ENCODE data around the gene CEP55.

The CEP55 gene

GRCh38 chr10:93554760-93555432 lies 58.5 kb downstream of the CEP55 start:
- H3K4me3 ChIP-seq (ENCODE audit: low read depth in 1 of 5, low read length in 5 of 5), result no peak overlapping the region
- H3K9me3 ChIP-seq (ENCODE audit: control insufficient read depth in 5 of 5, low read length in 5 of 5), result peaks cover 0 to 3% (median 0%) of the 10 kb centered on the region in 5 donors
- peak overlapping the region; percentile 75 for H3K27ac ChIP-seq (ENCODE audit: low read depth, low read length)
- no peaks in the 10 kb centered on the region for H3K36me3 ChIP-seq (ENCODE audit: control insufficient read depth in 5 of 5, insufficient read depth in 5 of 5, low read length in 5 of 5)
- H3K27me3 ChIP-seq (ENCODE audit: control insufficient read depth in 5 of 5, insufficient read depth in 4 of 5, low read length in 5 of 5), result no peaks in the 10 kb centered on the region
- H3K4me1 ChIP-seq (ENCODE audit: control insufficient read depth in 5 of 5, insufficient read depth in 5 of 5, low read length in 5 of 5), result peaks cover 9 to 35% (median 29%) of the 10 kb centered on the region in 5 donors
- peak overlapping the region in 2 of 5 donors; percentile 5 to 33 for H3K9ac ChIP-seq (ENCODE audit: low read length in 5 of 5)

GRCh38 chr10:93559490-93559889 lies 63.1 kb downstream of the CEP55 start:
- Histone ChIP-seq H3K36me3 (ENCODE audit: control insufficient read depth in 5 of 5, insufficient read depth in 5 of 5, low read length in 5 of 5) (no peaks in the 10 kb centered on the region), H3K27ac (ENCODE audit: low read depth, low read length) (no peak overlapping the region), H3K4me1 (ENCODE audit: control insufficient read depth in 5 of 5, insufficient read depth in 5 of 5, low read length in 5 of 5) (peaks cover under 1 to 25% (median 18%) of the 10 kb centered on the region in 5 donors), H3K9me3 (ENCODE audit: control insufficient read depth in 5 of 5, low read length in 5 of 5) (peaks cover 0 to 3% (median 0%) of the 10 kb centered on the region in 5 donors), H3K9ac (ENCODE audit: low read length in 5 of 5) (no peak overlapping the region), H3K27me3 (ENCODE audit: control insufficient read depth in 5 of 5, insufficient read depth in 4 of 5, low read length in 5 of 5) (no peaks in the 10 kb centered on the region), H3K4me3 (ENCODE audit: low read depth in 1 of 5, low read length in 5 of 5) (no peak overlapping the region)

GRCh38 chr10:93560541-93560940 lies 64.1 kb downstream of the CEP55 start:
- H3K9me3 ChIP-seq (ENCODE audit: control insufficient read depth in 5 of 5, low read length in 5 of 5), result peaks cover 0 to 3% (median 0%) of the 10 kb centered on the region in 5 donors
- peaks cover 0 to 19% (median 10%) of the 10 kb centered on the region in 5 donors for H3K4me1 ChIP-seq (ENCODE audit: control insufficient read depth in 5 of 5, insufficient read depth in 5 of 5, low read length in 5 of 5)
- no peak overlapping the region for H3K9ac ChIP-seq (ENCODE audit: low read length in 5 of 5)
- H3K27ac ChIP-seq (ENCODE audit: low read depth, low read length), result no peak overlapping the region
- no peaks in the 10 kb centered on the region for H3K36me3 ChIP-seq (ENCODE audit: control insufficient read depth in 5 of 5, insufficient read depth in 5 of 5, low read length in 5 of 5)
- H3K27me3 ChIP-seq (ENCODE audit: control insufficient read depth in 5 of 5, insufficient read depth in 4 of 5, low read length in 5 of 5), result peaks cover 0 to under 1% (median 0%) of the 10 kb centered on the region in 5 donors
- H3K4me3 ChIP-seq (ENCODE audit: low read depth in 1 of 5, low read length in 5 of 5), result no peak overlapping the region

- Histone ChIP-seq H3K9me3 (ENCODE audit: control insufficient read depth in 5 of 5, low read length in 5 of 5) (no peaks in the 10 kb centered on the region), H3K4me1 (ENCODE audit: control insufficient read depth in 5 of 5, insufficient read depth in 5 of 5, low read length in 5 of 5) (peaks cover 3 to 38% (median 26%) of the 10 kb centered on the region in 5 donors), H3K27me3 (ENCODE audit: control insufficient read depth in 5 of 5, insufficient read depth in 4 of 5, low read length in 5 of 5) (peaks cover 0 to 21% (median 8%) of the 10 kb centered on the region in 5 donors), H3K27ac (ENCODE audit: low read depth, low read length) (no peak overlapping the region), H3K9ac (ENCODE audit: low read length in 5 of 5) (no peak overlapping the region), H3K4me3 (ENCODE audit: low read depth in 1 of 5, low read length in 5 of 5) (no peak overlapping the region), H3K36me3 (ENCODE audit: control insufficient read depth in 5 of 5, insufficient read depth in 5 of 5, low read length in 5 of 5) (no peaks in the 10 kb centered on the region)
These were observed 69.0 kb downstream of the CEP55 start for GRCh38 chr10:93565446-93565845.

GRCh38 chr10:93566435-93567276 lies 70.2 kb downstream of the CEP55 start, which contains the start of gene FFAR4:
FFAR4 (plus strand) TSS chr10:93566665; CDS start chr10:93566721, 56 bp downstream.
- Histone ChIP-seq H3K4me3 (ENCODE audit: low read depth in 1 of 5, low read length in 5 of 5) (peak within 1 kb of the TSS; percentile 61 to 83 (median 74)), H3K9ac (ENCODE audit: low read length in 5 of 5) (peak within 1 kb of the TSS in 1 of 5 donors; percentile 50), H3K4me1 (ENCODE audit: control insufficient read depth in 5 of 5, insufficient read depth in 5 of 5, low read length in 5 of 5) (peaks cover 3 to 46% (median 26%) of the 10 kb centered on the region in 5 donors), H3K9me3 (ENCODE audit: control insufficient read depth in 5 of 5, low read length in 5 of 5) (no peaks in the 10 kb centered on the region), H3K27ac (ENCODE audit: low read depth, low read length) (peak within 1 kb of the TSS; percentile 37), H3K27me3 (ENCODE audit: control insufficient read depth in 5 of 5, insufficient read depth in 4 of 5, low read length in 5 of 5) (peaks cover 0 to 21% (median 8%) of the 10 kb centered on the region in 5 donors), H3K36me3 (ENCODE audit: control insufficient read depth in 5 of 5, insufficient read depth in 5 of 5, low read length in 5 of 5) (no peaks in the 10 kb centered on the region)

GRCh38 chr10:93567277-93568104 lies 71.1 kb downstream of the CEP55 start:
- Histone ChIP-seq H3K27me3 (ENCODE audit: control insufficient read depth in 5 of 5, insufficient read depth in 4 of 5, low read length in 5 of 5) (peaks cover 0 to 21% (median 8%) of the 10 kb centered on the region in 5 donors), H3K9ac (ENCODE audit: low read length in 5 of 5) (peak overlapping the region in 1 of 5 donors; percentile 49), H3K4me3 (ENCODE audit: low read depth in 1 of 5, low read length in 5 of 5) (peak overlapping the region; percentile 61 to 83 (median 74))

GRCh38 chr10:93568105-93568390 lies 71.6 kb downstream of the CEP55 start:
- H3K36me3 ChIP-seq (ENCODE audit: control insufficient read depth in 5 of 5, insufficient read depth in 5 of 5, low read length in 5 of 5), result no peaks in the 10 kb centered on the region

More at GRCh38 chr10:93567277-93568104, 71.1 kb downstream of the CEP55 start:
- Histone ChIP-seq H3K27ac (ENCODE audit: low read depth, low read length) (peak overlapping the region; percentile 29), H3K9me3 (ENCODE audit: control insufficient read depth in 5 of 5, low read length in 5 of 5) (no peaks in the 10 kb centered on the region), H3K4me1 (ENCODE audit: control insufficient read depth in 5 of 5, insufficient read depth in 5 of 5, low read length in 5 of 5) (peaks cover 3 to 55% (median 33%) of the 10 kb centered on the region in 5 donors), H3K36me3 (ENCODE audit: control insufficient read depth in 5 of 5, insufficient read depth in 5 of 5, low read length in 5 of 5) (no peaks in the 10 kb centered on the region)

GRCh38 chr10:93570383-93570782 lies 74.0 kb downstream of the CEP55 start:
- H3K9ac ChIP-seq (ENCODE audit: low read length in 5 of 5), result no peak overlapping the region
- H3K27ac ChIP-seq (ENCODE audit: low read depth, low read length), result no peak overlapping the region
- H3K27me3 ChIP-seq (ENCODE audit: control insufficient read depth in 5 of 5, insufficient read depth in 4 of 5, low read length in 5 of 5), result peaks cover 0 to 21% (median 8%) of the 10 kb centered on the region in 5 donors
- peaks cover 3 to 67% (median 43%) of the 10 kb centered on the region in 5 donors for H3K4me1 ChIP-seq (ENCODE audit: control insufficient read depth in 5 of 5, insufficient read depth in 5 of 5, low read length in 5 of 5)
- H3K9me3 ChIP-seq (ENCODE audit: control insufficient read depth in 5 of 5, low read length in 5 of 5), result no peaks in the 10 kb centered on the region
- no peaks in the 10 kb centered on the region for H3K36me3 ChIP-seq (ENCODE audit: control insufficient read depth in 5 of 5, insufficient read depth in 5 of 5, low read length in 5 of 5)
- H3K4me3 ChIP-seq (ENCODE audit: low read depth in 1 of 5, low read length in 5 of 5), result no peak overlapping the region

More at GRCh38 chr10:93568105-93568390, 71.6 kb downstream of the CEP55 start:
- Histone ChIP-seq H3K27ac (ENCODE audit: low read depth, low read length) (peak overlapping the region; percentile 29), H3K27me3 (ENCODE audit: control insufficient read depth in 5 of 5, insufficient read depth in 4 of 5, low read length in 5 of 5) (peaks cover 0 to 21% (median 8%) of the 10 kb centered on the region in 5 donors), H3K9me3 (ENCODE audit: control insufficient read depth in 5 of 5, low read length in 5 of 5) (no peaks in the 10 kb centered on the region), H3K4me3 (ENCODE audit: low read depth in 1 of 5, low read length in 5 of 5) (peak overlapping the region; percentile 61 to 83 (median 74)), H3K4me1 (ENCODE audit: control insufficient read depth in 5 of 5, insufficient read depth in 5 of 5, low read length in 5 of 5) (peaks cover 3 to 60% (median 39%) of the 10 kb centered on the region in 5 donors), H3K9ac (ENCODE audit: low read length in 5 of 5) (peak overlapping the region in 2 of 5 donors; percentile 4 to 61)

- H3K9me3 ChIP-seq (ENCODE audit: control insufficient read depth in 5 of 5, low read length in 5 of 5), result no peaks in the 10 kb centered on the region
- peaks cover 3 to 47% (median 22%) of the 10 kb centered on the region in 5 donors for H3K4me1 ChIP-seq (ENCODE audit: control insufficient read depth in 5 of 5, insufficient read depth in 5 of 5, low read length in 5 of 5)
- H3K27ac ChIP-seq (ENCODE audit: low read depth, low read length), result no peak overlapping the region
- no peak overlapping the region for H3K9ac ChIP-seq (ENCODE audit: low read length in 5 of 5)
- H3K4me3 ChIP-seq (ENCODE audit: low read depth in 1 of 5, low read length in 5 of 5), result no peak overlapping the region
- H3K36me3 ChIP-seq (ENCODE audit: control insufficient read depth in 5 of 5, insufficient read depth in 5 of 5, low read length in 5 of 5), result no peaks in the 10 kb centered on the region
- H3K27me3 ChIP-seq (ENCODE audit: control insufficient read depth in 5 of 5, insufficient read depth in 4 of 5, low read length in 5 of 5), result peaks cover 0 to 10% (median 3%) of the 10 kb centered on the region in 5 donors
These were observed 76.2 kb downstream of the CEP55 start for GRCh38 chr10:93572606-93573005.

Measured in subcutaneous abdominal adipose tissue (tissue), 5 donors.